Stimulated activated CD8-positive, alpha-beta memory T cell treated with anti-CD3 and anti-CD28 coated beads, Interleukin-2, amount 100 ng/mL, for 1 hour (primary cell): ENCODE measurements around the gene NOTCH4.
A peak's percentile ranks its signal among the peaks of the same experiment; 100 is the strongest.
"Not testable (repeated sequence)": the region's sequence is repeated elsewhere in the genome, so short reads cannot be mapped to it uniquely, and the experiment has no call there.

Experiments
- DNase-seq, 2 donors: peaks; one replicate each; pipeline ENCODE4 v3.0.0-alpha.2; 2020; ENCODE audit warnings: low read depth in 2 of 2

Gene NOTCH4

DNA sequence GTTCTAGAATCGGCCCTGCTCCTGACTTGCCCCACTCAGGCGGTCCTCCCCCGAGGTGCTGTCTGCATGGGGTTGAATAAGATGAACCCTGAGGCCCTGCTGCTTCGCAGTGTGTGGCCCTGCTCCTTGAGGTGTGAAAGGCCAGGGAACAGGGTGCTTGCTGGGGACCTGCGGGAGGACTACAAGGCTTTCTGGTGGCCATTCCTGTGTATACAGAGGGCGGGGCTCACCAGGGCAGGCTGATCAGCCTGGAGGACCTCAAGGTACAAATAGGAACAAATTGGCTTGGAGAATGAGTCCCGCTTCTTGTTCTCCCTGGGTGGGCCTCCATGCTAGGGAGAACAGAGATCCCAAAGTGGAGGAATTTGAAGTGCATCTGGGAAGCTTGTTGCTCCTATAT lies 5.7 kb downstream of the NOTCH4 start:
- no peak for DNase-seq

DNA sequence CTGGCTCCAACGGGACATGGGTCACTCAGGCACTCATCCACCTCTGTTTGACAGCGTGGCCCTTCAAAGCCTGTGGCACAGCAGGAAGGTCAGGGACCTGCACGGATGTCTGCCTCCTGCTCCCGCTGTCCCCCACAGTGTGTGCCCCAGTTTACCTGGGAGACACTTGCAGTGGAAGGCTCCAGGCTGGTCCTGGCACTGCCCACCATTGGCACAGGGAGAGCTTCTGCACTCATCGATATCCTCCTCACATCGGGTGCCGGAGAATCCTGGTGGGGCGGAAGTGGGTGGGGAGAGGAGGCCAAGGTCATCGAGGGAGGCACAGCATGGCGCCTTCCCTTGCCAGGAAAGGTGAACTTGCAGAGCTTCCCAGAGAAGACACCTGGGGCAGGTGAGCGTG lies 6.9 kb downstream of the NOTCH4 start:
- no peak for DNase-seq

DNA sequence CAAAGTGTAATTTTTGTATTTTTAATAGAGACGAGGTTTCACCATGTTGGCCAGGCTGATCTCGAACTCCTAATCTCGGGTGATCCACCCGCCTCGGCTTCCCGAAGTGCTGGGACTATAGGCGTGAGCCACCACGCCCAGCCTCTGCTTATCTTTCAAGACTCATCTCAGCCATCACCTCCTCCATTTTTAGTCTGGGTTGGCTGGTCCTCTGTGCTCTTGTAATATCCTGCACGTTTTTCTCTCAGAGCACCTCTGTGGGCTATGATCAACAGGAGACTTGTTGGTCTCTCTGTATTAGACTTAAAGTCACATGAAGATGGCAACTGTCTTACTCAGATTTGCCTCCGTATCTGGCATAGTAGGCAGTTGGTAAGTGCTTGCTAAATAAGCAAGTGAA lies 7.6 kb downstream of the NOTCH4 start:
- no peak for DNase-seq

DNA sequence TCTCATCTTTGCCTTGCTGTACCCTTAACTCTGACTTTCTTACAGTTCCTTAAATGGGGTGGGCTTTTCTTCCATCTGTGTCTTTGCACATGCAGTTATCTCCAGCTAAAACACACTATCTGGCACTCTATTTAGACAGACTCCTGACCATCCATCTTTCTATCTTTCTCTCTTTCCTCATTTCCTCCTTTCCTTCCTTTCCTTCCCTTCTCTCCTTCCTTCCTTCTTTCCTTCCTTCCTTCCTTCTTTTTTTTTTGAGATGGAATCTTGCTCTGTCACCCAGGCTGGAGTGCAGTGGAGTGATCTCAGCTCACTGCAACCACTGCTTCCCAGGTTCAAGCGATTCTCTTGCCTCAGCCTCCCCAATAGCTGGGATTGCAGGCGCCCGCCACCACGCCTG lies 8.2 kb downstream of the NOTCH4 start:
- no peak for DNase-seq

DNA sequence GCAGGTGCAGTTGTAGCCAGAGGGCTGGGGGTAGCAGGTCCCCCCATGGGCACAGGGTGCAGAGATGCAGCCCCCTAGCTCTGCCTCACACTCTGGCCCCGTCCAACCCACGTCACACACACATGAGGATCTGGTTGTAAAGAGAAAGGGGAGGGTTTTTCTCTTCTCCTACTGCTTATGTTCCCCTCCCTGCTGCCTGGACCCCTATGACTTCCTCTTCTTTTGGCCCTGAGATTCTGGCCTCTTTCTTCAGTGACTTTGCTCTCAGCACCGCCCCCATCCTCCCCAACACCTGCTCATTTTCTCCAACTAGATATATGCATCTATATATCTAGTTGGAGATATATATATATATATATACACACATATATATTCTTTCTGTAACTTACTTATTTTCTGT lies 9.7 kb downstream of the NOTCH4 start:
- DNase-seq = no peak

DNA sequence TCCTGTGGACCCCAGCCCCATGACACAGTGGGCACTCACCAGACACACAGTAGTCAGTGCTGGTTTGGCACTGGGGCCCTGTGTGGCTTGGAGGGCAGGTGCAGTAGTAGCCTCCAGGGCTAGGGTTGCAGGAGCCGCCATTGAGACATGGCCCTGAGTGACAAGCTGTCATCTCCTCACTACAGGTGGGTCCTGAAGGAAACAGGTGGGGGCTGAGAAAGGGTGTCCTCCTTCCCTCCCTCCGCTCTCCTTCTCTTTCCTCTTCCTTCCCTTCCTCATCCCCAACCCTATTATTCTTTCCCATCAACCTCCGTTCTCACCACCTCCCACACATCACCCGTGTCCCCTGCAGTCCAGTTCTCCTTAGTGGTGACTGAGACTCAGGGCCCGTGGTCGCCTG lies 10.2 kb downstream of the NOTCH4 start:
- no peak for DNase-seq

DNA sequence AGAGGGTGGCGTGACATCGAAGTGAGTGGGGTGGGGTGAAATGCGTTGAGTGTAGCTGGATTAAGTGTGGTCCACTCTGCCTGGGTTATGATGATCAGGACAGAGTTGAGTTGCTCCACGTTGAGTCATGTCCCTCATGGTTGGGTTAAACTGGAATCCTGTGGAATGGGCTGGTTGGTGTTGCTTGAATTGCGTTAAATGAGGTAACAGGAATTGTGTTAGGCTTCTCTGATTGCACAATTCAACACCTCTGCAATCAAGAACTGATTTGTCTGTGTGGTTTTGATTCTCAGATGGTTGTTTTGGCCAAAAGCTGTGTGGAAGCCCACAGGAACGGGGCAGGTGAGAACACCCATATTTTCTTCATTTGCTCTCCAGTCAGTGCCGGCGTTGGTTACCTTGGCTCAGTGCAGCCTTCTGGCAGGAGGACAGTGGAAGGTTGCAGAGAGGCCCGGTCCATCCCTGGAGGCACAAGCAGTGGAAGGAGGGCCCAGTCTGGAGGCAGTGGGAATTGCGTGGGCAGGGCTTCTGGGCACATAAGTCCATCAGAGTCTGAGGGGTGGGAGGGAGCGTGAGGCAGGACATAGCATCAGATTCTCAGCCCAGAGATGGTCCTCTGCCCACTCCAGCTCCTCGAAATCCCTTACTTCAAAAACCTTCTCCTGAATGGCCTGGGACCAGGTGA lies 11.6 kb downstream of the NOTCH4 start:
- DNase-seq = no peak

DNA sequence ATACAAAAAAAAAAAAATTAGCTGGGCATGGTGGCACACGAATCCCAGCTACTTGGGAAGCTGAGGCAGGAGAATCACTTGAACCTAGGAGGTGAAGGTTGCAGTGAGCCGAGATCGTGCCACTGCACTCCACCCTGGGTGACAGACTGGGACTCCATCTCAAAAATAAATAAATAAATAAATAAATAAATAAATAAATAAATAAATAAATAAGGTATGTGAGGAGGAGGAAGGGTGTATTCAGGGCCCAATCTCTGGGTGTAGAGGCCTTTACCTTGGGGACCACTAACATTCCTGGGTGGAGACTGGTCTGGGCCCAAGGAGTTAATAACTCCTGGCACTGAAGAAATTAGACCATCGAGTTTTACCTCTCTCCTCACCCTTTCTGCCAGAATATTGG lies 12.4 kb downstream of the NOTCH4 start:
- not testable (repeated sequence) for DNase-seq

DNA sequence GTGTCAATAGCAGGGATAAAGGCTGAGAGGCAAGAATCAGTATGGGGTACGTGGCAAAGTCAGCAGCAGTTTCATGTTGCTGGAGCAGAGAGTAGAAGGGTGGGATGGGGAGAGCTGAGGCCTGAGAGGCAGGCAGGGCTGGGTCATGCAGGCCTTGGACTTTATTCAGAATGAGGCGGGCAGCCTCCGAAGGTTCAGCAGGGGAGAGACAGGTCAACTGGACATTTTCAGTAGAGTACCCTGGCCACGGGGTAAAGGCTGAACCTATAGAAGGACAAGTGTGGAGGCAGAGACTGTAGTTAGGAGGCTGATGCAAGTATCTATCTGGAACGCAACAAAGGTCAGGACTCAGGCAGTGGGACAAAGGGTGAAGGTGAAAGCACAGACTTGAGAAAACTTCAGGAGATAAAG lies 13.7 kb downstream of the NOTCH4 start:
- no peak for DNase-seq

DNA sequence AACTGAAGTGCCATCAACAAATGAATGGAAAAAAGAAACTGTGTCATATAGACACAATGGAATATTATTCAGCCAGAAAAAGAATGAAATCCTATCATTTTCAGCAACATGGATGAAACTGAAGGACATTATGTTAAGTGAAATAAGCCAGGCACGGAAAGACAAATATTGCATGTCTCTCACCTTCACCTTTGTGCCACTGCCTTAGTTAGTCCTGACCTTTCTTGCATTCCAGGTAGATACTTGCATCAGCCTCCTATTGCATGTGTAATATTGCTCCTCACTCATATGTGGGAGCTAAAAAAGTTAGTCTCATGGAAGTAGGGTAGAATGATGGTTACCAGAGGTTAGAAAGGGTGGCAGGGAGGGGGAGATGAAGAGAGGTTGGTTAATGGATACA lies 14.9 kb downstream of the NOTCH4 start:
- no peak for DNase-seq

DNA sequence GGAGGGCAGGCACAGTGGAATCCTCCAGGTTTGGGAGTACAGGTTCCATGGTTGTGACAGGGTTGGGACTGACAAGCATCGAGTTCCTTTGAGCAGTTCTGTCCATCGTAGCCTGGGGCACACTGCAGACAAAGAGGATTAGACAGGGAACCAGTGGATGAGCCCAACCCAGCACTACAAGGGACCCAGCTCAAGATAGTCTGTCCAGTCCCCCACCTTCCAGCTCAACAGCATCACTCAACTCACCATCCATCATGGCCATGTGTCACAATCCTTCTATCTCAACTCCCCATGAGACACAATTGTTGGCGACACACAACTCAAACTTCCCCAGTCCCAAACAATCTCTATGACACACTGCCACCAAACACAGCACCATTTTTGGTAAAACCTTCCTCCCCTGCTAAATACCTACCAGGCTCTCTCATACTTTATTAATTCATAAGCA lies 19.6 kb downstream of the NOTCH4 start:
- DNase-seq = no peak

DNA sequence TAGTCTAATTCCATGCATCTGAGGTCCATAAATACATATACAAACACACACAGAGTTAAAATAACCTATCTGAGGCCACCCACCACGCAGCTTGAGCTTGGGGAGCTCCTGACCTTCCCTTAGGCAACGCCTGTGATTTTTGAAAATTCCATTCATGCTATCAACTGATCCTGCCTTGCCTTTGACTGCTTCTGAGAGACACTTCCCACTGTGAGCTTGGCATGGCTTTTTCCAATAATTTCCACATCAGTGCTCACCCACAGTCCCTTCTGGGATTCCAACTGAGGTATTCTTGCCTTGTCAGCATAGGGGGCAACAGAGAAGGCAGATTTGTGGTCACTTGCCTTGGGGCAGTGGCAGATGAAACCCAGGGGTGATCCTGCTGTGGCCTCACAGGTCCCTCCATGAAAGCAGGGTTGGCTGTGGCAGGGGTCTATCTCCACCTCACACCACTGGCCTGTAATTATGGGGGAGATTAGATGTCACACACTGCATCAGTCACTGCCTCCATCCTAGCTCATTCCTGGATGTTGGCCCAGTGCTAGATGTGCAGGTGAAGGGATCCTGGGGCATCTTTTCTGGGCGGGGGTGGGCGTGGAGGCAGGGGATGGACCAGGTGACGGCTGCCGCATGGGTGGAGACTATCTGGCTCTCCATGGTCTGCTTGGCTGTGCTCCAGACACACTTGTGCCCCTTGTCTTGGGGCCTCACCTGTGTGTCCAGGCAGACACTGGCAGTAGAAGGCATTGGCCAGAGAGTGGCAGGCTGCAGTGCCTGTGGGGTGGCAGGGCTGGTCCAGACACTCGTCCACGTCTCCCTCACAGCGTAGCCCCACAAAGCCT lies 20.2 kb downstream of the NOTCH4 start:
- DNase-seq = no peak

DNA sequence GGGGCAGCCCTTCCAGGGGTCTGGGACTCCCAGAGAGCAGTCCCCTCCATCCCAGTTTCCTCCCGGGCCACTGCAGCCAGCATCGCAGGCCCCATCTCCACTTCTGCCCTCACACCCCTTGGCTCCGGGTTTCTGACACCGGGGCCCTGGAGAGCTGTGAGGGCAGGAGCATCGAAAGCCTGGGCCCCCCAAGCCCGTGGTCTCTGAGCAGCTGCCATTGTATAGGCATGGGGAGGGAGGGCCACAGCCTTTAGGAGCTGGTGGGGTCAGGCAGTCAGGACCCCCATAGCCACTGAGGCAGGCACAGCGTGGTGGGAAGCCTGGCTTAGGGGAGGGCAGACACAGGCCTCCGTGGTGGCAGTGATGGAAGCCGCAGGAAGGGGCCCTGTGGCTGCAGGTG lies 21.7 kb downstream of the NOTCH4 start:
- no peak for DNase-seq

DNA sequence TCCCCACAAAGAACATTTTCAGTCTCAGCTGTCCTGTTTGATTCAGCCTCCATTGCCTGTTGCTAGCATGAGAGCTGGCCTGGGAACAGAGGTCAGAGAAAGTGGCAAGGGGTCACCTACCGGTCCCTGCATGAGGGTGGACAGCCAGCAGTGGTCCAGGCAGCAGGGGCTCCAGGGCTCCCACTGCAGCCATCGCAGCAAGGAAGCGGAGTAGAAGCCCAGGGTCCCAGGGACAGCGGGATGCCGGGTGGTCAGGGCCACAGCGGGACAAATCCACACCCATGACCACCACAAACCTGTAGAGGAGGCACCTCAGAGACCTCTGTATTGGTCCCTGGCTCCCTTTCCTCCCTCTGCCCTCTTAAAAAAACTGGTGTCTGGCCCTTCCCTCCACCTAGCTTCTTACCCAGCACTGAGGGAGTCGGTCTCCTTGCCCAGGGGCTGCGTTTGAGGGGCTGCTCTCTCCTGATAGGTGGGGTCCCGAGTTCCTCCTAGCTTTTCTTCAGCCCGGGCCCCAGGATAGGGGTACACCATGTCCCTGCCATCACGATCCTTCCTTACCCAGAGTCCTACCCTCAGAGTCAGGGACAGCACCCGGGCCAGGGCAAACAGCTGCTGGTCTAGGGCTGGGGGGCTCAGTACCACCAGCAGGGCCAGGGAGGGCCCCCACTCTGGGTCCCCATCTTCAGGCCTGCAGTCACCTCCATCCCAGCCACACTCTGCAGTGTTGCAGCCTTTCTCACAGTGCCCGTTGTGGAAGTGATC lies 23.0 kb downstream of the NOTCH4 start:
- DNase-seq = no peak

DNA sequence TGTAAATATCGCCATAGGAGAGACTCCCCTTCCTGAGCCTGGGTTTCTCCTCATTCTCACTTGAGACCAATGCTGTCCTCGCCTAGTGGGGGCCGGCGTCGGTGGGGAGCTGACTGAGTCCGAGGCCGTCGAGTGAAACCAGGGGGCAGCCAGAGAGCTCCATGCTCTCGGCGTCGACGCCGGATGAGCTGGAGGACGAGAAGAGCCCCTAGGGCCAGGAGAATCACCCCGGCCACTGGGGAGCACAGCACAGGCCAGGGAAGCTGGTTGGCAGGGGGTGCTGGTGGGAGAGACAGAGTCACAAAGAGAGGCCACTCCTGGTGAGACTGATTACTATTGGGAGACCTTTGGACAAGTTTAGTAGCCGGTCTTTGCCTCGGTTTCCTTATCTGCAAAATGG lies 25.0 kb downstream of the NOTCH4 start:
- DNase-seq = no peak

DNA sequence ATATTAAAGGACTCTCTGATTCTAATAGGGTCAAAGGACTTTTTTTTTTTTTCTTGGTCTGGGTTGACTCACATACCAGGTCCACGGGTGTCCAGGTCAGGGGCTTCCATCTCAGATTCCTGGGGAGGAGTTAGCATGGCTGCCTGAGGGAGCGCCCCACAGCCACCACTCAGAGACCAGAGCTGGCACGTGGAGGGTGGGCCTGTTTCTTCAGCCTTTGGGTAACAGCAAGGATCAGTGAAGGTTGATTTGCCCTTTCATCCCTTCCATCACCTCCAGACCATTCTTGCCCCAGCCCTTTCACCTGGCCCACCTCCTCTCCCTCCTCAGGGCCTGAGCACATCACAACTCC lies 25.5 kb downstream of the NOTCH4 start:
- DNase-seq = no peak

DNA sequence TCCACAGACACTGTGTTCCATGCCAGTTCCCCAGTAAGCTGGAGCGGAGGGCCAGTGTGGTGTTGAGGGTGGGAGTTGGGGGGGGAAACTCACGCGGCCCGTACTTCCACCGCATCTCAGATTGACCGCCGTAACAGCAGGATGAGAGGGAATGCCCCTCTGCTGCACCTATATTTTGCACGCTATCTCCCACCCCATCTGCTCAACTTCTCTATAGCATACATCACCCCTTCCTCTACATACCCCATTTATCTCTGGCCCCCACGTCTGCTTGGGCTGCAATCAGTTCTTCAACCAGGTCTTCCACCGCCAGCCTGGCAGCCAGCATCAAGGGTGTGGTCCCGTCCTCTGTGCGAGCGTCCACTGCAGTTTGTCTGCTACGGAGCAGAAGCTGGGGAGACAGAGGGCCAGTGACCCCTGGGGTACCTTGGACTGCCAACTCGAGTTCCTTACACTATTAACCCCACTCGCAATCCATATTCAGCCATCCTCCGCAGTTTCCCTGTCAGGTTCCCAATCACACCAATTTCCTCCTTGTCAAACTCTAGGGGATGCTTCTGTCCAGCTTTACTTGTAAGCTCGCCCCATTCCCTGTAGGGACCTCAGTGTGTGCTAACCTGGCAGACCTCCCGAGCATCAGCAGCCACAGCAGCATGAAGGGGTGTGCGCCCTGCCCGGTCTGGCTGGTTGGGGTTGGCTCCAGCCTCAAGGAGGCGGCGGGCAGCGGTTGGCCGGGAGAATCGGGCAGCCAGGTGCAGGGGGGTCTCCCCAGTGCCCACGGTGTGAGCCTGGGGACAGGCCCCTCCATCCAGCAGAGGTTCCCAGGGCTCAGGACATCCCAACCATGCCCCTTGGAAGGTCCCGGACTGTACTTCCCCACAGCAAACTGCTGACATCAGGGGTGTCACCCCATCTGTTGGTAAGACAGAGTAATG lies 26.9 kb downstream of the NOTCH4 start:
- no peak for DNase-seq

DNA sequence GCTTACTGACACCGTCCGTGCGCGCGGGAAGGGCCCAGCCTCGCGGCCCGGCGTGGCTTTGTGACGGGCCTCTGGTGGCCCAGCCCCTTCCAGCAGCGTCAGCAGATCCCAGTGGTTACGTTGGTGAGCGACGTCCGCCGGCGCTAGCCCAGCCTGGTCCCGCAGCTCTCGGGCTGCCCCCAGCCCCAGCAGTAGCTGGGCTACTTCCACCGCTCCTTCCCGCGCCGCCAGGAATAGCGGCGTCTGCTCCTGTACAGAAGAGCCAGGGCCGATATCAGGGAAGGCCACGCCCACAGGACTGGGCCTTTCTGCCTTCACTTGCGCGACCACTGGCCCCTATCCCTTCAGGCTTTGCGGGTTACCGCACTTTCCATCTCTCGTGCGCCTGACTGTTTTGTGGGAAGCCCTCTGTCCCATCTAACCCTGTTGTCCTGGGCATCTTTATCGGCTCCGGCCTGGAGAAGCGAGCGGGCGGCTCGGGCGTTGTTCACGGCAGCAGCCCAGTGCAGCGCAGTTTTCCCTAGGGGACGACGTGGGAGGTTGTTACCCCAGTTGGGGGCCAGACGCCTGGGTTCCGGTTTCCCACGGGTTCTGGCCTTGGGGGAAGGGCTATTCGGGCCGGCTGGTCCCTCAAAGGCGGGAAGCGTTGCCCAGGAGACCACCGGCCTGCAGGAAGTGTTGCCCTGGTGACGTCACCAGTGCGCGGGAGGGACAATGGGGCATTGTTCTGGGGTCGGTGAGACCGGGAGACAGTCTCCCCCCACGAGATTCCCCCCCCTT lies 27.8 kb downstream of the NOTCH4 start:
- DNase-seq = peak; percentile 27 to 39

DNA sequence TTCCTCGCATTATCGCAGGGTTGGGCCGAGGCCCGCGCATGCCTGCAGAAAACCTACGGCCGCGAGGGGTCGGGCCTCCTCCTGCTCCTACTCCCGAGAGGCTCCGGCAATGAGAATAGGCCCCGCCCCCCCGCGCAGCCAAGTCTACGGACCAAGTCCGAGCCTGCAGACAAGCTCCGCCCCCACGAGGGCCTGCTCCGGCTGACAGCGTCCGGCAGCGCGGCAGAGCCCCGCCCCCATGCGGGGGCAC lies 28.3 kb downstream of the NOTCH4 start:
- peak; percentile 100 for DNase-seq

DNA sequence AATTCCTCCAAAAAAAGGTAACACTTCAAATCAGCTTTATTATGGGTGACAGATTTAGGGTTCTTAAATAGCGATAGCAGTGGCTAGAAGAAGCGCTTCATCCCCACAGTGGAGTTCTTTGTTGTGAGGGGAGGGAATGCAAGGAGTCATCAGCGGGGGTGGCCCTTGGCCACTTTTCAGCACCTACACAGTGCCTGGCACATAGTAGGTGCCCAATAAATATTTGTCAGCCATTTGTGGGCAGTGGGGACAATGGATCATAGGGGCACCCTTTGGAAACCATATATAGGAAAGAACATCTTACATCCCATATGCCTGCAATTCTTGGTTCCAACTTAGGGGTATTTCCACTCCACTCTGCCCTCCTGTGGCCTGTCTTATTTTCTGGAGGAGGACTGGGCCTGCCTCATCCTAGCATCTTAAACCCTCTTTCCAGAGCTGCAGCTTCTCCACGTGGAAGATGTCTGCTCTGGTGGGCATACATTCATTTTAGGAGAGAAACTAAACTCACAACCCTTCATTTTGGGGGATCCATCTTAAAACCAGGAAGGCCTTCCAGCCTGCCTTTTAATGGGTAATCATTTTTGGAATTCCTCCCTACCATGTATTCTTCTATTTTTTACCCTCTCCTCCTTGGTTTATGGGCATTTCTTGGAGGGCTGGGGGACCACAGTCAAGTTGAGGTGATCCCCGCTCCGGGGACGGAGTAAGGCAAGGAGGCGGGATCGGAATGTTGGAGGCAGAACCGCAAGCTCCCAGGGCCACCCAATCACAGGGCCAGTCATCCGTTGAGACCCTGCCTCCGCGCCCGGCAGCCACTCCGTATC lies 28.8 kb downstream of the NOTCH4 start:
- no peak for DNase-seq
